ENCODE results near the gene TMEM130.

Gene TMEM130

GRCh38 chr7:98840722-98841121 lies 29.1 kb downstream of the TMEM130 start:
- no peak for DNase-seq

DNA sequence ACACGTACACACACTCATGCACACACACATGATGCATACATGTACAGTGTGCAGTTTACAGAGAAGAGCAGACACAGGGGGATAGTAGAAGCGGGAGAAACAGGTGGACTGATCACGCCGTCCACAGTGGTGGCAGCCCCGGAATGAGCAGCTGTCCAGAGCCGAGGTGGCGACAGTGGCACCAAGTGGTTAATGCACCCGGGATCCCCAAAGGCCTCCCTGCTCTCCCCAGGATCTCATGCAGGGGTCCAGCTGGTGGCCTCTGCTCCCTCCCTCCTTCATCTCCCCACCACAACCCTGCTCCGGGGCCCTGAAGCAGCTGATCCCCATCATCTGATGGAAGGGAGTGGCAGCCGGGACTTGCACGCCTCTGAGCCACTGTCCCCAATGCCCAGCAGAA lies 29.7 kb downstream of the TMEM130 start:
- no peak for DNase-seq

- no peak for DNase-seq
These were observed 32.2 kb downstream of the TMEM130 start for GRCh38 chr7:98837630-98837972.

- no peak for DNase-seq
These were observed 32.8 kb downstream of the TMEM130 start for GRCh38 chr7:98836811-98837629.

- no peak for DNase-seq
These were observed 34.9 kb downstream of the TMEM130 start for GRCh38 chr7:98834949-98835348.

GRCh38 chr7:98833022-98833421 lies 36.8 kb downstream of the TMEM130 start:
- no peak for DNase-seq

- peak; percentile 34 for DNase-seq
These were observed 38.1 kb downstream of the TMEM130 start for GRCh38 chr7:98831641-98832221.

DNA sequence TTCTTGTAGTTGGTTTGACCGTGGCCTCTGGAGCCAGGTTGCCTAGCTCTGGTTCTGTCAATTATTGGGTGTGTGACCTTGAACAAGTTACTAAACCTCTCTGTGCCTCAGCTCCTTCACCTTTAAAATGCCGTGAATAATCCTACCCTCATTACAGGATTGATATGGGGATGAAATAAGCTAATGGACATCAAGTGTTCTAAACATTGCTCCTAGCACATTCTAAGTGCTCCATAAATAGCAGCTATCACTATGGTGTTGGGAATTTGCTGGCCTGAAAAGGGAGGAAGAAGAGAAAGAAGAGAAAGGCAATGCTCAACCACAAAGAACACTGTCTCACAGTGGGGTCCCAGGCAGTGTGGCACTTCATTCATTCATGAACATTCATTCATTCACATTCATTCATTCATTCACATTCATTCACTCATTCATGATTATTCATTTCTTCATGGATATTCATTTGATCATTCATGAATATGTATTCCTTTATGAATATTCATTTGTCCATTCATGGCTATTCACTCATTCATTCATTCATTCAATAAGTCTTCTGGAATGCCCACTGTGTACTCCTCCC lies 38.8 kb downstream of the TMEM130 start:
- no peak for DNase-seq

GRCh38 chr7:98828368-98828767 lies 41.4 kb downstream of the TMEM130 start:
- DNase-seq = no peak

DNA sequence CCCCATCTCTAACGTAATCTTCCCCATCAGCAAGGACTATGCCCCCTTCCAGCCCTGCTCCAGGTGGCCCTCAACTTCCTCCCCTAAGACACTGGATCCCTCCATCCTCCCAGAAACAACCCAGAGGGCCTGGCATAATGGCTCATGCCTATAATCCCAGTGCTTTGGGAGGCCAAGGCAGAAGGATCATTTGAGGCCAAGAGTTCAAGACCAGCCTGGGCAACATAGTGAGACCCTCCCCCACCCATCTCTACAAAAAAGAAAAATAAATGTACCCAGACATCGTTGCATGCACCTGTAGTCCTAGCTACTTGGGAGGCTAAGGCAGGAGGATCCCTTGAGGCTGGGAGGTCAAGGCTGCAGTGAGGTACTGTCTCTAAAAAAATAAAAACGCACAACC lies 42.6 kb downstream of the TMEM130 start:
- DNase-seq = no peak

DNA sequence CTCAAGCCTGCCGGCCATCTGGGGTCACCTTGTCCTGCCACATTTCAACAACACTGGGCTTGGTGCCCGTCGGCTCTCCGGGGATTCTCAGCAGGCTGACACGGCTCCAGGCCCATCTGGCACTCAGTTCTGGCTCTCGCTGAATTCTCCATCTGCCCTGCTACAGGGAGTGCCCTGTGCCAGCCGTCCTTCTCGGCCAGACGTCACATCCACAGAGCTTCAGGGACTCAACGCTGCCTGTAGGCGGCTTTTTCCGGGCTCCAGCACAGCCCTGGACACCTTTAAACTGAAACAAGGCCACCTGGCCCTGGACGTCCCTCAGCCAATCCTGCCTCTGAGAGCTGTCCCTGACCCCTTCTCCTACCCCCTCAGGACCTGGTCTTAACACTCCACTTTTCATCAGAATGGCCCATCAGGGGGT lies 43.0 kb downstream of the TMEM130 start:
- DNase-seq = no peak

DNA sequence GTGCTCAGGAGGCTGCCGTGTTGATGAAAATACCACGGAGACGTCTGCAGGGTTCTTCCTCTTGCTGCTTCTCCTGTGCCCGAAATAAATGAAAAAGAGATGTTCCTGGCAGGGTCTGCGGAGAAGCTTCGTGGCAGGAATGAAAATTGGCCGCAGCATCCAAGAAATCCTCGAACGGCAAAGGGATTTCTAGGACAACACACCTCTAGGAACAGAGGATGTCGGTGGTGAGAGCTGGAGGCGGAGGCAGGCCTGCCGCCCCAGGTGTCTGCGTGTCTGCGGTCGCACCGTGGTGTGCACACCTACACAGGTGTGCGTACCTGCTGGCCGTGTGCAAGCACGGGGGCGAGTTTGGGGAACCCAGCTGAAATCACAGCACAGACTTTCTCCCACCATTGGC lies 43.4 kb downstream of the TMEM130 start:
- DNase-seq = no peak

DNA sequence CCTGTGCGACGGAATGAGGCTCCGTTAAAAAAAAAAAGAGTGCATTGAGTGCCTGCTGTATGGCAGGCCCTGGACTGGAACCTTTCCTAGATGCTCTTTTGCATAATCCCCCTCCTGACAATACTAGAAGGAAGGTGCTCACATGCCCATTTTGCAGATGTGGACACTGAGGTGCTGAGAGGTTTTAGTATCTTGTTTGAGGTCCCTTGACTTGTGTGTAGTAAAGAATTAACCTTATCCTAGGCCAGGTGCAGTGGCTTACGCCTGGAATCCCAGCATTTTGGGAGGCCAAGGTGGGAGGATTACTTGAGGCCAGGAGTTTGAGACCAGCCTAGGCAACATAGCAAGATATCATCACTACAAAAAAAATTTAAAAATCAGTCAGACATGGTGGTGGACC lies 46.6 kb downstream of the TMEM130 start:
- DNase-seq = no peak

DNA sequence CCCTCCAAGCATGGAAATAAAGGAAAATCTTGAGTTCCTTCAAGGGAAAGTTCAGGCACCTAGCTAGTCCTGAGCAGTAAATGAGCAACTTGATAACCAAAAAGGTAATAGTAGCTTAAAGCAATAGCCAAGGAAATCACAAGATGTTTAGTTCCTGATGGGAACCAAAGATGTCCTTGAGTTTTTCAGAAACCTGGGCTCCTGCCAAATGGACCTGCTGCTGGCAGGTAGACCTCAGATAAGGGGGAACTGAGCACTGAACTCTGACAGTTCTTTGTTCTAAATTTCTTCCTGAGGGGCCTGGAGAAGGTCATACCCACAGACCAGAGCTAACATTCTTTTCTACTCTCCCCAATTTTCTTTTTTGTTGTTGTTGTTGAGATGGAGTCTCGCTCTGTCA lies 48.5 kb downstream of the TMEM130 start:
- DNase-seq = no peak

DNA sequence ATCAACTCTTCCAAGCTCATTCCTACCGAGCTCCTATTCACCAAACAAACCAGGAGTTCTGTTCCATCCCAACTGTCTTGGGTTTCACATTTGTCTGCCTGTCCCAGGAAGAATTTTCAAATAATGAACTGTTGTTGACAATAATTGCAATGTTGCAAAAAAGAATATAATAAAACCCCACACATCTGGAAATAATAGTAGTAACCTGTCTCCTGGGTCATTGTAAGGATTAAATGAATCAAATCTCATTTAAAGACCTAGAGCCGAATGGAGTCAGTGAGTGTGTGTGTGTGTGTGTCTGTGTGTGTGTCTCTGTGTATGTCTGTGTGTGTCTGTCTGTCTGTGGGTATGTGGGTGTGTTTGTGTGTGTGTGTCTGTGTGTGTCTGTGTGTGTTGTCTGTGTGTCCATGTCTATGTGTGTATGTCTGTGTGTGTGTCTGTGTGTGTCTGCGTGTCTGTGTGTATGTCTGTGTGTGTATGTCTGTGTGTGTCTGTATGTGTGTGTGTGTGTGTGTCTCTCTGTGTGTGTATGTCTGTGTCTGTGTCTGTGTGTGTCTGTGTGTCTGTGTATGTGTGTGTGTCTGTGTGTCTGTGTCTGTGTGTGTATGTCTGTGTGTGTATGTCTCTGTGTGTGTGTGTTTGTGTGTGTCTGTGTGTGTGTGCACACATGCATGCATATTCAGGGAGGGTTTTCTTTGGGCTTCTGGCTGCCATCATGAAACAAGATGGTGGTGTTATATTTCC lies 52.7 kb downstream of the TMEM130 start:
- DNase-seq = no peak

DNA sequence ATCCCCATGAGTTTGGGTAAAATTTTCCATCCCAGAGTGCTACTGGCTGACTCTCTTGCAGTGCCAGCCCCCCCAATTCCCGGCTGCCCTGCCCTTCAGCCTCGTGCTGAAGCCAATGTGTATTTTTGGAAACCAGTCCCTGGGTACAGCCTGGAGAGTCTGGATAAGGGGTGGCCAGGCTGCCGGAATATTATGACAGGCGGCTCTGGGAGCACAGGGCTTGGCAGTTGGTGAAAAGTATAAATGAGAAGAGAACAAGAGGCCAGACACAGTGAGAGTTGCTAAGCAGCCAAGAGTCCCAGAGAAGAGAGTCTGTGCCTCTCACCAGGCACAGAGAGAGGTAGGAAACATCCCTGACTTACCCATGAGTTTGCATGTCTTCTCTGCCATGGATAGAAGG lies 53.6 kb downstream of the TMEM130 start:
- no peak for DNase-seq

GRCh38 chr7:98815313-98815712 lies 54.5 kb downstream of the TMEM130 start:
- no peak for DNase-seq

- DNase-seq = no peak
These were observed 58.5 kb downstream of the TMEM130 start for GRCh38 chr7:98811299-98811698.

- DNase-seq = no peak
These were observed 59.5 kb downstream of the TMEM130 start for GRCh38 chr7:98810153-98810802.

GRCh38 chr7:98808751-98809460 lies 60.9 kb downstream of the TMEM130 start:
- DNase-seq = no peak

DNA sequence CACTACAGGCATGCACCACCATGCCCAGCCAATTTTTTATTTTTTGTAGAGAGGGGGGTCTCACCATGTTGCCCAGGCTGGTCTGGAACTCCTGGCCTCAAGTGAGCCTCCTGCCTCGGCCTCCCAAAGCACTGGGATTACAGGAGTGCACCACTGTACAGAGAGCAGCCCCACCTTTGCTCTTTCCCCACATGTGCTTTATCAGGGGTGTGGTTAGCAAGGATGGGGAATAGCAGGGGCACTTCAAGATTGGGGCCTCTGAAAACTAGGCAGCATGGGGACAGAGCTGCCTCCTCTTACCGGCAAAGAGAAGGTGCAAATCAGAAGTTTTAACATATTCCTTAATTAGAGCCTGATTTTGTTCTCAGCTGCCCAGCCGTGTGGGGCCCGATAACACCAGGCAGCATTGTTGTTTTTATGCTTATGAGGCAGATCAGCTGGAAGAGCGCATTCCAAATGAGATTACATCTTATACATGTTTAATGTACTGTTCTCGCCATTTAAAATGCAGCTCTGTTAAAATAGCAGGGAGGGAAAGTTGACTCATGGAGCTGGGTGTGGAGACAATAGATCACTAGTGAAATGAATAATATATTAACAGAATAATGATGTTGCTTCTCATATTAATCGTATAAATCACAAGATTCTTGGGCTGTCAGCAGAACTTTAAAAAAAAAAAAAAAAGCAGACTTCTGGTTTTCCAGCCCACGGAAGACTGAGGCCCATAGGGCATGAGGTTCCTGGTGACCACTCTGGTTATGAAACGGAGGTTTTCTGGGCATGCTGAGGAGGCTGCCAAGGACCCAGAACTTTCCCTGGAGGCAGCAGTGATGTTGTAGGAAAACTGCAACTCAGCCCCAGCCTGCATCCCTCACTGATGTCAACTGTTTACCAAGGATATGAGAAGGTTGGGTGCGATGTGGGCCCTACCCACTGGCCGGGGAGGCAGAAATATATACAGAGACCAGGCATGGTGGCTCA lies 62.5 kb downstream of the TMEM130 start:
- DNase-seq = no peak

Data from T-helper 9 cell (primary cell).